HG02678 (cell line): Measurements from ENCODE around the gene MUC21.
"Not testable (repeated sequence)": the region's sequence is repeated elsewhere in the genome, so short reads cannot be mapped to it uniquely, and the experiment has no call there.

Source experiments
- ATAC-seq: cut with Tn5 transposase; IDR thresholded peaks from one replicate; pipeline ENCODE4 v1.9.1; 2021; ENCODE audit warnings: mild to moderate bottlenecking, moderate library complexity; ENCODE audit not compliant: unreplicated experiment

The MUC21 gene

DNA sequence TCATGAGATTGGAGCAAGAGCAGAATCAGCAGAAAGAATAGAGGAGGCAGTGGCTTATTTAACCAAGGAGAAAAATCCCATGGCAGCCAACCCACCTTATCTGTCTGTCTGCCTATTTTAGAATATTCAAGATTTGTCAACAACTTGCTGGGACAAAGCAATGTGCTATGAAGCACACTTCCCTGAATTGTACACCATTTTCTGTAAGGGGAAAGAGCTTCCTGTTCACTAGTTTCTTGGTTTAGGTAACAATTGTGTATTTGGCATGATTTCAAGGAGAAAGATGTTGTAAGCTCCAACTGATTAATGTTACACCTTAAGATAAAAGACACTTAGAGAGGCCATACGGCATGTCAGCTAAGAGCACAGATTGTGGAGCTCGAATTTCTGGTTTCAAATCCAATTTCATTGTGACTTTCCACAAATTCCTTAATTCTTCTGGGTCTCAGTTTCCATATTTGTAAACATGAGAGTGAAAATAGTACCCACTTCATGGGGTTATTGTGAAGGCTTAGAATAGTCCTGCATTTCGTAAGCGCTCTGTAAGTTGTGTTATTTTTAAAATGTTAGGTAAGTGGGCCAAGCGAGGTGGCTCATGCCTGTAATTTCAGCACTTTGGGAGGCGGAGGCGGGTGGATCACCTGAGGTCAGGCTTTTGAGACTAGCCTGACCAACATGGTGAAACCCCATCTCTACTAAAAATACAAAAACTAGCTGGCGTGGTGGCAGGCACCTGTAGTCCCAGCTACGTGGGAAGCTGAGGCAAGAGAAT lies 21.9 kb downstream of the MUC21 start:
- ATAC-seq, result no peak

DNA sequence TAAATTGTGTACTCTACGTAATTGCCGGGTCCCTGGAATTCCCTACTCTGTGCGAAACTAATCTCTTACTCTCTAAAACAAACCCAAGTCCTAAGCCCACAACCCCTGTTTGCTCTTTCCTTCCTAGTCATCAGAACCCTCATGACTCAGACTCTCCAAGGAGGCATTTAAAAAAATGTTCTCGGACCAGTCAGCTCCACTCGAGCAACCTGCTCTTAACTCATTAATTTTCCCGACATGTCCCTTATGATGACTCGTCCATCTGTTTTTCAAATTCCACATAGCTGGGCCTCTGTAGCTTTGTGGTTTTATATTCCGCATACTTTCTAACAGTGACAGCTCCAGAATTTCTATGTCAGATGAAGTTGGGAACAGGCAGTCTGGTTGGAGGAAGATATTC lies 24.2 kb downstream of the MUC21 start:
- ATAC-seq, result no peak

DNA sequence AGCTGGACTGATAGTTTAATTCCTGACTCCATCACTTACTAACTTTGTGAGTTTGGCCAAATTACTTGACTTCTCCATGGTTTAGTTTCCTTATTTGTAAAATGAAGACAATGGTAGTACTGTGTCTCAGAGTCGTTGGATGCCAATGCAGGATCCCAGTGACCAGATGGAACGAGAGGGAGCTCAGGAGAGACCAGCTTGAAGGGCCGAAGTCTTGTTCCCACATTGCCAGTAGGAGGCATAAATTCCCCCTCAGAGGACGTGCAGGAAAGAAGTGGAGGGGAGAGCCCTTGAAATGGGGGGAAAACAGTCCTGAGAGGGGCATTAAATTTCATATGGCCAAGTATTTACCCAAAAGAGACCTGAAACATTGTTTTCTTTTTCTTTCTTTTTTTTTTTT lies 24.6 kb downstream of the MUC21 start:
- ATAC-seq, result no peak

DNA sequence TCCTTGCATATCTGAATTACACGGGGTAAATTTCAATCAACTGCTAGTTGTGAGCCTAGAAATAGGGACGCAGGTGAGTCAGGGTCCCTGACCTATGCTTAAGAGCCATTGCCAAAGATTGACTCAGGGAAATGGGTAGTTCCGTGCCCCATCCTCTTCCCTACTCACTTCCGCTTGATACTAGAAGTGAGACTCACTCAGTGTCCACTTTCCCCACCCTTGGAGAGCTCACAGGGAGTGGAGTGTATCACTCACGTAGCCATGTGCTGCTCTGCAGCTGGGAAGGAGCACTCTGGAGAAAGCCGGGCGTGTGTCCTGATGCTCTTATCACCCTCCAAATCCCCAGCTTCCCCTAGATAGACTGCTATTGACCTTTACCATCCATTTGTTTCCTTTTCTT lies 26.2 kb downstream of the MUC21 start:
- no peak for ATAC-seq

DNA sequence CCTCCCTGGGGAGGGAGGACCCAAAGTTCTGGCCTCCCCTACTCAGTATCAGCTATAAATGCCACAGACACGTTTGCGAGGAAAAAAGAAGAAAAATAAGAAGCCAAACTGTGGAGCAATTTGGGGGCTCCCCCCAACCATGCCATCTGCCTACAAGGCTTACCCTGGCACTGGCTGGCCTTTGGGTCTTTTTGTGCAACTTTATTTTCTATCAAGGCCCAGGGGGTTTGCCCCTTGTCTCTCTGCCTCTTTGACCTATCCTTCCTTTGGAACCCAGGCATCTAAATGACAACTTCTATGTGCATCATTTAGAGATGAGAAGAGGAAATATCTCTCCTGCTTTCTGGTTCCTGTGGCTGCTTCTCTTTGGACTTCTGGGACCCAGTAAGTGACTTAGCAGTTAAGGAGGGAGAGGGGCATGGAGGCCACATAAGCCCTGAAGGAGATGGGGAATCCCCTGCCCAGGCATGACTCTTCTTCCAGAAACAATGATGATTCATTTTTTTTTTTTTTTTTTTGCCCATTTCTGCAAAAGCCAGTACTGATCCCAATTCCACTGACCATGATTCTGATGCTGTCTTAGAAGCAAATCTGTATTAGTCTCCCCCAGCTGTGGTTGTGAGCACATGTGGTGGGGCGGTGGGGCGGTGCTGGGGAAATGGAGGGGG lies 27.0 kb downstream of the MUC21 start, which contains the start of gene MUC22:
TSS of gene MUC22 (plus strand) at position 82 of the 668 bp plus-strand sequence. CDS start at position 315, 233 bp downstream.
- ATAC-seq, result no peak

DNA sequence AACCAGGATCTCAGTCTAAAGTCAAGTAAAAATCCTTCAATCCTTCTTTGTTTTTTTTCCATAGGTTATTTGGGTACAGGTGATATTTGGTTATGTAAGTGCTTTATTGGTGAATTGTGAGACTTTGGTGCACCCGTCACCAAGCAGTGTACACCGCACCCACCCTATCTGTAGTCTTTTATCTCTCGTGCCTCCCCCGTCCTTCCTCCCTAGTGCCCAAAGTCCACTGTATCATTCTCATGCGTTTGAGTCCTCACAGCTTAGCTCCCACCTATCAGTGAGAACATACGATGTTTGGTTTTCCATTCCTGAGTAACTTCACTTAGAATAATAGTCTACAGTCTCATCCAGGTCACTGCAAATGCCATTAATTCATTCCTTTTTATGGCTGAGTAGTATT lies 27.6 kb downstream of the MUC21 start:
- no peak for ATAC-seq

DNA sequence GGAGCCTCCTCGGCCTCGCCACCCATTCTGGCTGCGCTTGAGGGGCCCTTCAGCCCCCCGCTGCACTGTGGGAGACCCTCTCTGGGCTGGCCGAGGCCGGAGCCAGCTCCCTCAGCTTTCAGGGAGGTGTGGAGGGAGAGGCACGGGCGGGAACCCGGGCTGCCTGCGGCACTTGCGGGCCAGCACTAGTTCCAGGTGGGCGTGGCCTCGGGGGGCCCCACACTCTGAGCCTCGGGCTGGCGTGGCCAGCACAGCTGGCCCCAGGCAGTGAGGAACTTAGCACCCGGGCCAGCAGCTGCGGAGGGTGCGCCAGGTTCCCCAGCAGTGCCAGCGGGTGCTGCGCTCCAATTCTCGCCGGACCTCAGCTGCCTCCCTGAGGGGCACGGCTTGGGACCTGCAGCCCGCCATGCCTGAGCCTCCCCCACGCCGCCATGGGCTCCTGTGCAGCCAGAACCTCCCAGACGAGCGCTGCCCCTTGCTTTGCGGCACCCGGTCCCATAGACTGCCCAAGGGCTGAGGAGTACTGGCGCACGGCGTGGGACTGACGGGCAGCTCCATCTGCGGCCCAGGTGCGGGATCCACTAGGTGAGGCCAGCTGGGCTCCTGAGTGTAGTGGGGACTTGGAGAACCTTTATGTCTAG lies 33.3 kb downstream of the MUC21 start:
- ATAC-seq, result no peak

DNA sequence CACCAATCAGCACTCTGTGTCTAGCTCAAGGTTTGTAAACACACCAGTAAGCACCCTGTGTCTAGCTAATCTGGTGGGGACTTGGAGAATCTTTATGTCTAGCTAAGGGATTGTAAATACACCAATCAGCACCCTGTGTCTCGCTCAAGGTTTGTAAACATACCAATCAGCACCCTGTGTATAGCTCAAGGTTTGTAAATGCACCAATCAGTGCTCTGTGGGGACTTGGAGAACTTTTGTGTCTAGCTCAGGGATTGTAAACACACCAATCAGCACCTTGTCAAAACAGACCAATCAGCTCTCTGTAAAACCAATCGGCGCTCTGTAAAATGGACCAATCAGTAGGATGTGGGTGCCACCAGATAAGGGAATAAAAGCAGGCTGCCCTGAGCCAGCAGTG lies 33.9 kb downstream of the MUC21 start:
- ATAC-seq, result not testable (repeated sequence)

DNA sequence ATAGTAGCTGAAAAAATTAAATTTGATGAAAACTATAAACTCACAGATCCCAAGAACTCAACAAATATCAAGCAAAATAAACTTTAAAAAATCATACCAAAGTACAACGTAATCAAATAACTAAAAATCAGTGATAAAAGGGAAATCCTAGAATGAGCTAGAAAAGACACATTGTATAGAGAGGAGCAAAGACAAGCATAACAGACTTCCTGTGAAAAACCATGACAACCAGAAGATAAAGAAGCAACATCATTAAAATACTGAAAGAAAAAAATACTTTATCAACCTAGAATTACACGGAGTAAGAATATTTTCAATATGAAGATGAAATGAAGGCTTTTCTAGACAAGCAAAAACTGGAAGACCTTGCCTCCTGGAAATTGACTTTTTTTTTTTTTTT lies 36.5 kb downstream of the MUC21 start:
- no peak for ATAC-seq

DNA sequence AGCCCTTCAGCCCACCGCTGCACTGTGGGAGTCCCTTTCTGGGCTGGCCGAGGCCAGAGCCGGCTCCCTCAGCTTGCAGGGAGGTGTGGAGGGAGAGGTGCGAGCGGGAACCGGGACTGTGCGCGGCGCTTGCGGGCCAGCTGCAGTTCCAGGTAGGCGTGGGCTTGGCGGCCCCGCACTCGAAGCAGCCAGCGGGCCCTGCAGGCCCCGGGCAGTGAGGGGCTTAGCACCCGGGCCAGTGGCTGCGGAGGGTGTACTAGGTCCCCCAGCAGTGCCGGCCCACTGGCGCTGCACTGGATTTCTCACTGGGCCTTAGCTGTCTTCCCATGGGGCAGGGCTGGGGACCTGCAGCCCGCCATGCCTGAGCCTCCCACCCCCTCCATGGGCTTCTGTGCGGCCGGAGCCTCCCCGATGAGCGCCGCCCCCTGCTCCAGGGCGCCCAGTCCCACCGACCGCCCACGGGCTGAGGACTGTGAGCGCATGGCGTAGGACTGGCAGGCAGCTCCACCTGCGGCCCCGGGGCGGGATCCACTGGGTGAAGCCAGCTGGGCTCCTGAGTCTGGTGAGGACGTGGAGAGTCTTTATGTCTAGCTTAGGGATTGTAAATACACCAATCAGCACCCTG lies 37.2 kb downstream of the MUC21 start:
- ATAC-seq, result not testable (repeated sequence)

DNA sequence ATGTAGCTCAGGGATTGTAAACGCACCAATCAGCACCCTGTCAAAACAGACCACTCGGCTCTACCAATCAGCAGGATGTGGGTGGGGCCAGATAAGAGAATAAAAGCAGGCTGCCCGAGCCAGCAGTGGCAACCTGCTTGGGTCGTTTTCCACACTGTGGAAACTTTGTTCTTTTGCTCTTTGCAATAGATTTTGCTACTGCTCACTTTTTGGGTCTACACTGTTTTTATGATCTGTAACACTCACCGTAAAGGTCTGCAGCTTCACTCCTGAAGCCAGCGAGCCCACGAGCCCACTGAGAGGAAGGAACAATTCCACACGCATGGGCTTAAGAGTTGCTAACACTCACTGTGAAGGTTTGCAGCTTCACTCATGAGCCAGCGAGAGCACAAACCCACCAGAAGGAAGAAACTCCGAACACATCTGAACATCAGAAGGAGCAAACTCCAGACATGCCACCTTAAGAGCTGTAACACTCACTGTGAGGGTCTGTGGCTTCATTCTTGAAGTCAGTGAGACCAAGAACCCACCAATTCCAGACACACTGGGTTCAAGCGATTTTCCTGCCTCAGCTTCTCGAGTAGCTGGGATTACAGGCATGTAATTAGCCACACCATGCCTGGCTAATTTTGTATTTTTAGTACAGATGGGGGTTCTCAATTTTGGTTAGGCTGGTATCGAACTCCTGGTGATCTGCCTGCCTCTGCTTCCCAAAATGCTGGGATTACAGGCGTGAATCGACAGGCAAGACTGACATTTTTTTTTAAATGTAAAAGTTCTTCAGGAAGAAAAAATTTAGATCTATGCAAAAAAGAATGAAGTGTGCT lies 38.4 kb downstream of the MUC21 start:
- ATAC-seq, result not testable (repeated sequence)

DNA sequence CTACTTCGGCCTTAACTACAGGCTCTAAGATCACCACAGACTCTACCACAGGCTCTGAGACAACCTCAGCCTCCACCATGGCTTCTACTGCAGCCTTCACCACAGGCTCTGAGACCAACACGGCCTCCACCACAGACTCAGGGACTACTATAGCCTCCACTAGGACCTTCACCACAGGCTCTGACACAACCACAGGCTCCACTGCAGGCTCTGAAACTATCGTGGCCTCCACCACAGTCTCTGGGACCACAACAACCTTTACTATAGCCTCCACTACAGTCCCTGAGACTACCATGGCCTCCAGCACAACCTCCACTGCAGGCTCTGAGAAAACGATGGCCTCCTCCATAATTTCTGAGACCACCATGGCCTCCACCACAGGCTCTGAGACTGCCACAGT lies 42.1 kb downstream of the MUC21 start:
- no peak for ATAC-seq

DNA sequence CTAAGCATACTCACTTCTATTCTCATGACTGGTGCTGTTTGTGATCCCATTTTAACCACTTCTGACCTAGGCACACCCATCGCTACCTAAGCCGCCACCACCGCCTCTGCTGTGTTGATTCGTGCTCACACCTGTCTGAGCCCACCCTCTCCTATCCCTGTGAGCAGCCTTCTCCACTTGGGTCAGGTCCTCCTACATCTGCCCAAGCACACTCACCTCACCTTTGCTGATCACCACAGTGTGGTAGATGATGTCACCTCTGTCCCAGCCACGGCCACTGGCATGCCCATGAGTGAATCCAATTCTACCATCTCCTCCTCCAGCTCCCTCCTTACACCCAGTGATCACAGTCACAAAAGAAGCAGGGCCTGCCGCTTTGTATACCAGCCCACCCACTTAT lies 47.6 kb downstream of the MUC21 start:
- ATAC-seq, result no peak

DNA sequence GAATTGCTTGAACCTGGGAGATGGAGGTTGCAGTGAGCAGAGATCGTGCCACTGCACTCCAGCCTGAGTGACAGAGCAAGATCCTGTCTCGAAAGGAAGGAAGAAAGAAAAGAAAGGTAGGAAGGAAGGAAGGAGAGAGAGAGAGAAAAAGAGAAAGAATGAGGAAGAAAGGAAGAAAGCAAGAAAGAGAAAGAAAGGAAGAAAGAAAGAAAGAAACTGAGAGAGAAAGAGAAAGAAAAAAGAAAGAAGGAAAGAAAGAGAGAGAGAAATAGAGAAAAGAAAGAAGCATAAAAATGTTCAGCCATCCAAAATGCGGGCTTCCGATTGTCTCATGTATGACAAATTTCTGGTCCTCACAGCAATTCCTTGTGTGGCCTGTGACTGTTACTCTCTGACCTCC lies 49.6 kb downstream of the MUC21 start:
- no peak for ATAC-seq

DNA sequence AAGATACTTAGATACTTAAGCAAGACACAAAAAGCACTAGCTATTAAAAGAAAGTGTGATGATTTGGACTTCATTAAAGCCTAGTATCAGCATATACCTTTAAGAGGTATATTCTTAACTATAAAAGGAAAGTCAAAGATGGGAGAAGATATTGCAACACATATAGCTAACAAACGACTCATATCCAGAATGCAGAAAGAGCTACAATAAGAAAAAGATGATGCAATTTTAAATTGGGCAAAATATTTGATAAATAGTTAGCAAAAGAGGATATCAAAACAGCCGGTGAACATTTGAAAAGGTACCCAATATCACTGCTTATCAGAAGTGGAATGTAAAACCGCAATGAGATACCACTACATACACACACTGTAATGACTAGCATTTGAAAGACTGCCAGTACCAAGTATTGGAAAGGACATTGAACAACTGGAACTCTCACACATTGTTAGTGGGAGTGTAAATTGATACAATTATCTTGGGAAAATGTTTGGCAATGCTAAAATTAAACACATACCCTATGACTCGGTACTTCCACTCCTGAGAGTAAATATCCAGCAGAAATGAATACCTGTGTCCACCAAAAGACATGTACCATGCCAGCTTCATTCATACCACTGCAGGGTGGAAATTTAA lies 52.5 kb downstream of the MUC21 start:
- ATAC-seq, result no peak

DNA sequence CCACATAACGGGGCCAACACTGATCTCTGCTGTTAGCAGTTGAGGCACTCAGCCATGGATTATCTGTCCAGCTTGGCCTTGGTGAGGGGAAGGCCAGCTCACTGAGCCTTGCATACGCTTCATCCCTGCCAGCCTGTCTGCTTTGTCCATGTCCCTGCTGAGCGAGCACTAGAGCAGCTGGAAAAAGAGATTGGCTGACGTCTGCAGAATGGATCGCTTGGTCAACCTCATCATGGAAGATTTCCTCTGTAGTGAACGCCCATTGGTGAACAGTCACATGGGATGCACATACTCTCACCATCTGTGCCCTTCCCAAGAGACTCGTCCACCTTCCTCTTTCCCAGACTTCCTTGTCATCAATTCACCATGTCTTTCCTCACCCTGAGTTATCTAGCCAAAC lies 53.7 kb downstream of the MUC21 start:
- ATAC-seq, result no peak

DNA sequence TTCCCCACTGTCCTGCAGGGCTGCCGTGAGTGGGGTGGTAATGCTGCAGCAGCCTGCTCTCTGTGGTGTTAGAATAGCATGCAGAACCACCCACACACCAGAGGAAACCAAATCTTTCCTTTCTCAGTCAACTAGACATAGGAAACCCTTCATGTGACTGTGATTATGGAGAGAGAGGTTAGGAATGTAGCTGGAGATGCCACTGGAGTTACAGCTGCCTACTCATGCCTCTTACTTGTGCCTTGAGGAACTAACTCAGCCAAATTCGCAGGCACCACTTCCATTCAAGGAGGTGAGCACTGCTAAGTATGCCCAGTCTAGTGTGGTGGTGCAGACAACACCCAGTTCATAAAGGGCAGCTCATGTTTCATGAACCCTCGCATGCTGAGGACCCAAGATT lies 54.2 kb downstream of the MUC21 start:
- ATAC-seq, result no peak

DNA sequence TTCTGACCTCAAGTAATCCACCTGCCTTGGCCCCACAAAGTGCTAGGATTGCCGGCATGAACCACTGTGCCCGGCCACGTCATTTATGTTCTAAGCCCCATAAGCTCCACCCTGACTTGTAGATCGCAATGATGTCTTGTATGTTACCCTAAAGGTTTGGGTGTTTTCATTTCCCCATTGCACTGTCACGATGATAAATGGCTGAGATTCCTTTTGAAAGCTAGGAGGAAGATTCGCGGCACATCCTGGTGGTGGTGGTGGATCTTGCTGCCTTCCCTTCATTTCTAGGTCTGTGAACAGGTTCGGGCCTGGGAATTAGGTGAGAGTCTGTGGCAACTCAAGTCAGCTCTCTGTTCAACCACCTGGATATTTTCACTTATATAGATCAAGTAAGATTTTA lies 55.0 kb downstream of the MUC21 start:
- no peak for ATAC-seq
